Keratinocyte (primary cell): ENCODE results near the gene DGKQ. TPM values are rescaled to one million over a fixed set of nuclear protein-coding genes. Genes with fewer than 3 reads are reported as not detected.

Source experiments
- DNase-seq: peaks from one replicate; pipeline ENCODE4 v3.0.0-alpha.2; 2011; ENCODE audit warnings: low read depth, missing footprints, low spot score
- FAIRE-seq: peaks from 2 replicates; lab custom pipeline; 2011; peaks lifted over from hg19 to GRCh38; lab: Jason Lieb, UNC
- H2AFZ ChIP-seq: 2 replicates; pipeline ENCODE4 v1.6.0; 2012; ENCODE audit warnings: low read length, control low read depth, inconsistent platforms; ENCODE audit not compliant: control insufficient read depth
- H3K27ac ChIP-seq: 2 replicates; pipeline ENCODE4 v1.5.1; 2011; ENCODE audit warnings: low read length; ENCODE audit not compliant: control insufficient read depth, insufficient read depth
- H3K27me3 ChIP-seq: 3 replicates; pipeline ENCODE4 v1.6.0; 2011; ENCODE audit warnings: low read length; ENCODE audit not compliant: control insufficient read depth, insufficient read depth; ENCODE audit errors: extremely low read depth
- H3K36me3 ChIP-seq, 2 experiments: 2 replicates in 1 of 2; 3 replicates in 1 of 2; pipeline ENCODE4 v1.5.1; 2011; ENCODE audit warnings: low read length in 2 of 2, mild to moderate bottlenecking in 1 of 2; ENCODE audit not compliant: control insufficient read depth in 2 of 2, insufficient read depth in 2 of 2; ENCODE audit errors: extremely low read depth in 1 of 2
- H3K4me1 ChIP-seq: 3 replicates; pipeline ENCODE4 v1.5.1; 2011; ENCODE audit warnings: low read length; ENCODE audit not compliant: control insufficient read depth, insufficient read depth; ENCODE audit errors: extremely low read depth
- H3K4me2 ChIP-seq: 3 replicates; pipeline ENCODE4 v1.6.0; 2011; ENCODE audit warnings: low read depth, low read length; ENCODE audit not compliant: control insufficient read depth, insufficient read depth; ENCODE audit errors: extremely low read depth
- H3K4me3 ChIP-seq, 3 experiments: fragments of 200-600 bp in 1 of 3; sonication (generic) in 1 of 3; 2 replicates in 2 of 3; 3 replicates in 1 of 3; pipeline ENCODE4 v1.5.1; 2011 to 2016; ENCODE audit warnings: low read length in 3 of 3, mild to moderate bottlenecking in 3 of 3, control low read depth in 2 of 3, inconsistent platforms in 1 of 3, low read depth in 1 of 3, mixed read lengths in 1 of 3, mixed run types in 1 of 3, moderate library complexity in 1 of 3; ENCODE audit not compliant: control insufficient read depth in 2 of 3, insufficient read depth in 2 of 3; ENCODE audit errors: extremely low read depth in 1 of 3
- H3K79me2 ChIP-seq: 2 replicates; pipeline ENCODE4 v1.6.0; 2012; ENCODE audit warnings: low read length; ENCODE audit not compliant: control insufficient read depth, insufficient read depth
- H3K9ac ChIP-seq: 3 replicates; pipeline ENCODE4 v1.6.0; 2011; ENCODE audit warnings: low read length; ENCODE audit not compliant: control insufficient read depth, insufficient read depth; ENCODE audit errors: extremely low read depth
- H3K9me1 ChIP-seq: 3 replicates; pipeline ENCODE4 v1.6.0; 2011; ENCODE audit warnings: low read length; ENCODE audit not compliant: control insufficient read depth, insufficient read depth; ENCODE audit errors: extremely low read depth
- H3K9me3 ChIP-seq: 2 replicates; pipeline ENCODE4 v1.5.1; 2012; ENCODE audit warnings: low read depth, low read length; ENCODE audit not compliant: control insufficient read depth
- H4K20me1 ChIP-seq: 3 replicates; pipeline ENCODE4 v1.6.0; 2011; ENCODE audit warnings: low read length; ENCODE audit not compliant: control insufficient read depth, insufficient read depth; ENCODE audit errors: extremely low read depth
- EZH2 ChIP-seq: IDR thresholded peaks from one replicate; pipeline ENCODE4 v1.6.1; 2012; ENCODE audit warnings: inconsistent platforms, mild to moderate bottlenecking, low read length, moderate library complexity
- dilution Hi-C: fragments of 300-500 bp; cut with MboI; formaldehyde crosslinking; loops from one replicate; pipeline ENCODE4 v1.7.0; 2020; ENCODE audit warnings: low sequenced_read_pairs; ENCODE audit not compliant: extremely low pct_ligation_motif_present
- polyA plus RNA-seq, 5 experiments: library from polyadenylated mRNA; depleted of rRNA in 3 of 5; stranded (reverse) in 3 of 5; stranded (forward) in 1 of 5; unstranded in 1 of 5; fragments of >200 nt; gene quantifications; 1 replicate in 1 of 5; 2 replicates in 3 of 5; 3 replicates in 1 of 5; pipeline versions ENCODE4 v1.2.1 to v1.2.3, GENCODE V29; 2011 to 2012; ENCODE audit warnings: missing spikeins in 2 of 5, low read depth in 1 of 5, low replicate concordance in 1 of 5
- TF ChIP-seq, protein P1 (sequence below), 3 experiments: IDR thresholded peaks in 1 of 3; conservative IDR thresholded peaks in 1 of 3; optimal IDR thresholded peaks in 1 of 3; 2 replicates in 2 of 3; 3 replicates in 1 of 3; pipeline versions ENCODE3 to v1.5.1; 2011; ENCODE audit warnings: low read length in 3 of 3, mild to moderate bottlenecking in 3 of 3, moderate library complexity in 2 of 3, control low read depth in 1 of 3, inconsistent platforms in 1 of 3; ENCODE audit not compliant: insufficient read depth in 2 of 3; ENCODE audit errors: extremely low read depth in 1 of 3

DGKQ gene
- polyA plus RNA-seq, 1 donor (not counting 4 experiments of a cell fraction or from before 2014, with no cell fraction given): 5.3 TPM

DNA sequence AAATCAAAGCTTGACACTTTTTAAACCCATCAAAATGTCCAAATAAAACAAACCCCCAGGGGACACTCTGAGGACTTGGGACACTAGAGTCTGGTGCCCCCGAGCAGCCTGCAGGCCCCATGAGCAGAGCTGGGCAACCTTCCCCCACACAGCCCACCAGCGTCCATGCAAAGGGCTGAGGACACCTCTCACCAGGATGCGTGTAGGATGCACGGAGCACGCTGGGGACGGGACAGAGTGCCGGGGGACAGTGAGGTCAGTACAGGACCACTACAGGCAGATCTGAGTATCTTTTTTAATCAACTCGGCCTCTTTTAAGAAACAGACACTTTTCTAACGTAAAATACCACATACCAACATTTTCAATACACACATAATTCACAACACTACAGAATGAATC is 48.2 kb downstream of the DGKQ start:
- dilution Hi-C loops: no loop called here
- no peak for TF ChIP-seq EZH2
- TF ChIP-seq, protein P1, sequence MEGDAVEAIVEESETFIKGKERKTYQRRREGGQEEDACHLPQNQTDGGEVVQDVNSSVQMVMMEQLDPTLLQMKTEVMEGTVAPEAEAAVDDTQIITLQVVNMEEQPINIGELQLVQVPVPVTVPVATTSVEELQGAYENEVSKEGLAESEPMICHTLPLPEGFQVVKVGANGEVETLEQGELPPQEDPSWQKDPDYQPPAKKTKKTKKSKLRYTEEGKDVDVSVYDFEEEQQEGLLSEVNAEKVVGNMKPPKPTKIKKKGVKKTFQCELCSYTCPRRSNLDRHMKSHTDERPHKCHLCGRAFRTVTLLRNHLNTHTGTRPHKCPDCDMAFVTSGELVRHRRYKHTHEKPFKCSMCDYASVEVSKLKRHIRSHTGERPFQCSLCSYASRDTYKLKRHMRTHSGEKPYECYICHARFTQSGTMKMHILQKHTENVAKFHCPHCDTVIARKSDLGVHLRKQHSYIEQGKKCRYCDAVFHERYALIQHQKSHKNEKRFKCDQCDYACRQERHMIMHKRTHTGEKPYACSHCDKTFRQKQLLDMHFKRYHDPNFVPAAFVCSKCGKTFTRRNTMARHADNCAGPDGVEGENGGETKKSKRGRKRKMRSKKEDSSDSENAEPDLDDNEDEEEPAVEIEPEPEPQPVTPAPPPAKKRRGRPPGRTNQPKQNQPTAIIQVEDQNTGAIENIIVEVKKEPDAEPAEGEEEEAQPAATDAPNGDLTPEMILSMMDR (optimal IDR thresholded peaks at IDR 0.05 in 1 of 3, IDR thresholded peaks at IDR 0.05 in 1 of 3, conservative IDR thresholded peaks at IDR 0.05 in 1 of 3; ENCODE audit: extremely low read depth in 1 of 3, insufficient read depth in 2 of 3, low read length in 3 of 3): no peak

DNA sequence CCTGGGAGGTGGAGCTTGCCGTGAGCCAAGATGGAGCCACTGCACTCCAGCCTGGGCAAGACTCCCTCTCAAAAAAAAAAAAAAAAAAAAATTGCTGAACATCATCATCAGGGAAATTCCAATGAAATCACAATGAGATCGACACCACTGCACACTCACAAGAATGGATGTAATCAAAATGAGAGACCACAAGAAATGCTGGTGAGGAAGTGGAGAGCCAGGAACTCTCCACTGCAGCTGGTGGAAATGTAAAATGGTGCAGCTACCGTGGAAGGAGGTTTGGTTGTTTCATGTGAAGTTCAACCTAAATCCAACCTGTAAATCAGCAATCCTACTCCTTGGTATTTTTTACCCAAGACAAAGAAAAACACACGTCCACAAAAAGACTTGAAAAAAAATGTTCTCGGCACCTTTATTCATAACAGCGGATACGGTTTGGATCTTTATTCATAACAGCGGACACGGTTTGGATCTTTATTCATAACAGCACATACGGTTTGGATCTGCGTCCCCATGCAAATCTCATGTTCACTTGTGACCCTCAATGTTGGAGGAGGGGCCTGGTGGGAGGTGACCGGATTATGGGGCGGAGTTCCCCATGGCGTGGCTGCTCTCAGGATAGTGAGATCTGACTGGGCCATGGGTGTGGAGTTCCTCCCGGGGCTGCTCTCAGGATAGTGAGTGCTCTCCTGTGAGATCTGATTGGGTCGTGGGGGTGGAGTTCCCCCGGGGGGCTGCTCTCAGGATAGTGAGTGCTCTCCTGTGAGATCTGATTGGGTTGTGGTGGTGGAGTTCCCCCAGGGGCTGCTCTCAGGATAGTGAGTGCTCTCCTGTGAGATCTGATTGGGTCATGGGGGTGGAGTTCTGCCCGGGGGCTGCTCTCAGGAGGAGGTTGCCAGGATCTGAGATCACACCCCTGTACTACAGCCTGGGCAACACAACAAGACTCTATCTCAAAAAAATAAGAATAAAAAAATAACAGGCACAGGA is 49.0 kb downstream of the DGKQ start:
- H3K27ac ChIP-seq: peak overlapping the region; percentile 77
- peaks cover 9% of the 10 kb centered on the region for H4K20me1 ChIP-seq
- dilution Hi-C loops: no loop called here
- H3K9me1 ChIP-seq: peaks cover 2% of the 10 kb centered on the region
- TF ChIP-seq, protein P1 (optimal IDR thresholded peaks at IDR 0.05 in 1 of 3, IDR thresholded peaks at IDR 0.05 in 1 of 3, conservative IDR thresholded peaks at IDR 0.05 in 1 of 3; ENCODE audit: extremely low read depth in 1 of 3, insufficient read depth in 2 of 3, low read length in 3 of 3): no peak
- no peak for TF ChIP-seq EZH2
- H3K4me3 ChIP-seq: no peak overlapping the region
- no peak overlapping the region for H2AFZ ChIP-seq
- DNase-seq (peak; percentile 25), FAIRE-seq (no peak)
- H3K27me3 ChIP-seq: no peaks in the 10 kb centered on the region
- H3K79me2 ChIP-seq: peaks cover 86% of the 10 kb centered on the region
- peaks cover 0 to 7% of the 10 kb centered on the region in 2 experiments for H3K36me3 ChIP-seq
- H3K9ac ChIP-seq: peak overlapping the region; percentile 13
- no peaks in the 10 kb centered on the region for H3K9me3 ChIP-seq
- H3K4me2 ChIP-seq: no peak overlapping the region
- H3K4me1 ChIP-seq: peaks cover 11% of the 10 kb centered on the region

More for the DNA sequence above, 48.2 kb downstream of the DGKQ start:
- Histone ChIP-seq H3K27me3 (no peaks in the 10 kb centered on the region), H3K79me2 (peaks cover 86% of the 10 kb centered on the region), H3K9me1 (peaks cover 2% of the 10 kb centered on the region), H3K36me3 (peaks cover 0 to 7% of the 10 kb centered on the region in 2 experiments), H3K9me3 (no peaks in the 10 kb centered on the region), H3K9ac (no peak overlapping the region), H2AFZ (no peak overlapping the region), H3K27ac (peak overlapping the region; percentile 77), H3K4me3 (no peak overlapping the region), H3K4me1 (peaks cover 11% of the 10 kb centered on the region), H3K4me2 (no peak overlapping the region), H4K20me1 (peaks cover 9% of the 10 kb centered on the region)
- no peak for DNase-seq
- no peak for FAIRE-seq
